ENCODE data around the gene FAN1.

DNA sequence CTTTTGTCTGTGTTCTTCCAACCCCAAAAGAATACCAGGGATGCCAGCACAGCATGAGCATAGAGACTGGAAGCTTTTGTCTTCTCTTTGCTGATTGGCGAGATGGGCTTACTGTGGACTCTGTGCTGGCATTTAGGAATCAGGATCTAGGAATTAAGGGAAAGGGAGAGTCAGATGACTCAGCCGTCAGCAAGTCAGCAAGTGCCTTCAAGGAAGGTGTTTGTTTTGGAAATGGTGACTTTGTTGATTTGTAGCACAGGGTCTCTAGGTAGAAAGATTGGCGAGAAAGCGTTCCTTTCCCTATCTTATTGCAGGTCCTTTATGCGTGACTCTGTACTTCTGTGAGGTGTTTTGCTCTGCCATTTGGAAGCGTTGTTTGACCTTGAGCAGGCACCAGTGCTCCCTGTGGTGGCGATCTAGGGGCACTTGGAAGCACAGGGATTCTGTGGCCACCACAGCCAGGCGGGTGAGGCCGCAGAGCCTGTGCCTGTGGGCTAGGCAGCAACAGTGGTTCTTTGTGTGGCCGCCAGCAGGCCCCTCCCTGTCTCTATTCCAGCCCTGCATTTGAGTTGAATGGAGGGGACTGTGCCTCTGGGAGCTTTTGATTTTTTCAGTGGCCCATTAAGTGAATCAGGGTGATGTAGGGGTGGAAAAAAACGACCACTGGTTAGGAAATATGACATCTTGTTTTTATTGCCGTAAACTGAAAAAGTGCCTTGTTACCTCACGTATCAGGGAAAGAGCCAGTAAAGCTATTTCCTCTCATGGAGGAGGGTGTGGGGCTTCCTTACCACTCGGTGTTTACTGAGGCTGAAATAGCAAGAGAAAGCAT, 19.0 kb downstream of the FAN1 start:
- TF ChIP-seq, protein P1, sequence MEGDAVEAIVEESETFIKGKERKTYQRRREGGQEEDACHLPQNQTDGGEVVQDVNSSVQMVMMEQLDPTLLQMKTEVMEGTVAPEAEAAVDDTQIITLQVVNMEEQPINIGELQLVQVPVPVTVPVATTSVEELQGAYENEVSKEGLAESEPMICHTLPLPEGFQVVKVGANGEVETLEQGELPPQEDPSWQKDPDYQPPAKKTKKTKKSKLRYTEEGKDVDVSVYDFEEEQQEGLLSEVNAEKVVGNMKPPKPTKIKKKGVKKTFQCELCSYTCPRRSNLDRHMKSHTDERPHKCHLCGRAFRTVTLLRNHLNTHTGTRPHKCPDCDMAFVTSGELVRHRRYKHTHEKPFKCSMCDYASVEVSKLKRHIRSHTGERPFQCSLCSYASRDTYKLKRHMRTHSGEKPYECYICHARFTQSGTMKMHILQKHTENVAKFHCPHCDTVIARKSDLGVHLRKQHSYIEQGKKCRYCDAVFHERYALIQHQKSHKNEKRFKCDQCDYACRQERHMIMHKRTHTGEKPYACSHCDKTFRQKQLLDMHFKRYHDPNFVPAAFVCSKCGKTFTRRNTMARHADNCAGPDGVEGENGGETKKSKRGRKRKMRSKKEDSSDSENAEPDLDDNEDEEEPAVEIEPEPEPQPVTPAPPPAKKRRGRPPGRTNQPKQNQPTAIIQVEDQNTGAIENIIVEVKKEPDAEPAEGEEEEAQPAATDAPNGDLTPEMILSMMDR (IDR thresholded peaks at IDR 0.05; ENCODE audit: low read depth, low read length) = no peak
- no peak for TF ChIP-seq EZH2phosphoT487 (IDR thresholded peaks at IDR 0.05; ENCODE audit: low read depth)
